ENCODE data around the gene KLRD1. TPM values are rescaled to one million over a fixed set of nuclear protein-coding genes. Genes with fewer than 3 reads are reported as not detected.
"Not testable (repeated sequence)": the region's sequence is repeated elsewhere in the genome, so short reads cannot be mapped to it uniquely, and the experiment has no call there.

KLRD1 gene
- total RNA-seq, 1 experiment from 2014 or later: not detected

DNA sequence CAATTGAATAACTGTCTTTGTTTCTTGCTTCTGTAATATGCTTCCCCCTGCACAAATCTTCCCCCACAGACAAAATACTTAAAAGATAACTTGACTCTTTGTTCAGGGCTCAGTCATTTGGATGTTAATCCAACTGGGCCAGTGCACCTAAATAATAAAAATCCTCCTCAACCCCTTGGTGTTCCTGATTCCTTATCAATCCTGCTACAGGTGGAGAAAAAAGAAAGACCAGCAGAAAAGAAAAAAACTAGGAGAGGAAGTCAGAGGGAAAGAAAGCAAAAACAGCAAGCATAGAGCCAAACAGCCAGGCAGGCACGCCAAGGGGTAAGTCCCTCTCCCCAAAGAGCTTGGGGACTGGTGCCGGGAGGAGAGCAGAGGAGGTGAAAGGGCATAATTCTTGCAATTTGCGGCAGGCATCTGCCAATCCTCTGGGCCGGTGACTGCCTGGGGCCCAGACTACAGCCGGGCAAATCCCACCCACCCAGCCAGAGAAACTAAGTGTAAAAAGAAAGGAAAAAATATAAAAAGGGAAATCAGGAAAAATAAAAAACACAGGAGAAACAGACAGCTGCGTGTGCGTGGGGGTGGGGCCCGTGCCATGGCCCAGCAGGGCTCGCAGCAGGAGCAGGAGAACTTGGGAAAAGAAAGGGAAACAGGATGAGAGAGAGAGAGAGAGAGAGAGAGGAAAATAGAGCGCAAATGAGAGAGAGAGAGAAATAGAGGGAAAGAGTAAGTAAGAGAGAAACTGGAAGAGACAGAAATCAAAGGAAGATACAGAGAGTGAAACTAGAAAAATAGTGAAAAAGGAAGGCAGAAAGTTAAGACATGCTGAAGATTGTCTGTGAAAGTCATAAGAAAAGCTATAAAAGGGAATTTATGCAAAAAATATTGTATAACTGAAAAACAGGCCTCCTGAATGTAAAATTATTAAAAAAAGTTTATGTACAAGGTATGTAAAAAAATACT is 60.8 kb downstream of the KLRD1 start:
- DNase-seq (ENCODE audit: low spot score): no peak

DNA sequence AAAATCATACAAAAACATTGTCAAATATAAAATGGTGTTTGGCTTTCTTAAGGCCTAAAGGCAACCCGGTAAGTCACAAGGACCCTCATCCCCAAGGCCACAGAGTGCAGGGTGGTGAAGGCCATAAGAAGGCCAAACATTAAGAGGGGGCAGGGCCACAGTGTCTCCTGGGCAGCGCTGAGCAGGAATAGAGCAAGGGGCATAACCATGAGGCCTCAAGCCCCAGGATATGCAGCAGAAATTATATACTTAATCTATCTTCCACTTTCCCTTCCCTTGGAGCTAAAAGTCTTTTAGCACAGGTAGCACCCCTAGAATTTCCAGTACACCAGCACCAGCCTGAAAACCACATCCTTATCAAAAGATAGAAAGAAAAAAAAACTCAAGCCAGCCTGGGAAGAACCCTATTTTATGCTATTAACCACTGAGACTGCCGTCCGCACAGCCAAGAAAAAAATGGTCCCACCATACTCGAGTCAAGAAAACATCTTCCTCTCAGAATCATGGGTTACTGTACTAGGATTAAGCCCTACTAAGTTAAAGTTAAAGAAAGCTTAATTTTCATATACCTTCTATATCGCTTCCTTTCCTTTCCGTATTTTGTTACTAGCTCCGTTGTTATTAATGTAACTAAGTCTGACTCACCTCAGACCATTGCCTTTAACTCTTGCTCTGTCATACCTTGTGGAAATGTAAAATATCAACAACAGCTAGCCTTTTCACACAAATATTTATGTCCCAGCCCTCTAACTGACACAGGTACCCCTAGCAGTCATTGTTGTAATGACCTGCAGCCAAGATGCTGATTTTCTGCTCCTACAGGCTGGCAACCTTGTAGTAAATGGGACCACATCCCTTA is 62.1 kb downstream of the KLRD1 start:
- no peak for DNase-seq (ENCODE audit: low spot score)

DNA sequence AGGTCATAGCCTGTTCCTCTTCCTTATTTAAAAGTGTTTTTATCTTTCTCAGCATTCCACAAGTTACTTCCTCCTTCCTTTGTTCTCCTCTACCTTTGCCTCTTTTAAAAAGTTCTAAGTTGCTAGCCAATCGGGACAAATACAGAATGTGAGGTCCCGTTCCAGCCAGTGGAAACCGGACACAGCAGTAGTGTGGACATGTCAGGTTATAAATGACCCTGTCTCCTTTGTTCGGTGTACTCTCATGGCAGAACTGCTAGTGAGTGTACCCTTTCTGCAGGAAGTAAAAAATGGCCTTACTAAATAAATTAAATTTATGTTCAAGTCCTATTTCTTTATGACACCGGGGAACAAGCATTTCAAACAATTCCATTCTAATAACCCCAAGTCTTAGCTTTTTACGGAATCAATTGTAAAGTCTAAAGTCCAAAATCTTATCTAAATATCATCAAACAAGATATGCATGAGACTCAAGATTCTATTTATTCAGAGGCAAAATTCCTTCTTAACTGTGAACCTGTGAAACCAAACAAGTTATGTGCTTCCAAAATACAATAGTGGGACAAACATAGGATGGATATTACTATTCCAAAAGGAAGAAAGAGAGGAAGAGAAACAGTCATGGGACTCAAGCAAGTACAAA is 64.3 kb downstream of the KLRD1 start:
- DNase-seq (ENCODE audit: low spot score): not testable (repeated sequence)

GRCh38 chr12:10372559-10372958 is 64.9 kb downstream of the KLRD1 start:
- DNase-seq (ENCODE audit: low spot score): no peak

- DNase-seq (ENCODE audit: low spot score): no peak
Measured at GRCh38 chr12:10374624-10375018, 67.0 kb downstream of the KLRD1 start.

- not testable (repeated sequence) for DNase-seq (ENCODE audit: low spot score)
Measured at GRCh38 chr12:10378737-10379136, 71.1 kb downstream of the KLRD1 start.

Other genes starting within 250 kb of the KLRD1 start
- not detected in 2 replicates for gene CLEC1A, start 208.9 kb upstream of the KLRD1 start, total RNA-seq (2014; rRNA removed; shearing (Covaris generic))
- gene CLEC7A, start 177.7 kb upstream of the KLRD1 start, total RNA-seq (2014; rRNA removed; shearing (Covaris generic)): not detected in 2 replicates
- 26.5 and 27.9 TPM in 2 replicates for gene OLR1, start 135.7 kb upstream of the KLRD1 start, total RNA-seq (2014; rRNA removed; shearing (Covaris generic))
- 3.4 and 10.9 TPM in 2 replicates for gene TMEM52B, start 128.8 kb upstream of the KLRD1 start, total RNA-seq (2014; rRNA removed; shearing (Covaris generic))
- gene GABARAPL1, start 95.0 kb upstream of the KLRD1 start, total RNA-seq (2014; rRNA removed; shearing (Covaris generic)): 20.4 and 20.8 TPM in 2 replicates
- not detected in 2 replicates for gene KLRK1, start 82.2 kb downstream of the KLRD1 start, total RNA-seq (2014; rRNA removed; shearing (Covaris generic))
- not detected in 2 replicates for gene KLRC4, start 101.9 kb downstream of the KLRD1 start, total RNA-seq (2014; rRNA removed; shearing (Covaris generic))
- gene KLRC3, start 112.7 kb downstream of the KLRD1 start, total RNA-seq (2014; rRNA removed; shearing (Covaris generic)): not detected in 2 replicates
- gene KLRC2, start 128.1 kb downstream of the KLRD1 start, total RNA-seq (2014; rRNA removed; shearing (Covaris generic)): not detected in 2 replicates
- not detected in 2 replicates for gene KLRC1, start 145.5 kb downstream of the KLRD1 start, total RNA-seq (2014; rRNA removed; shearing (Covaris generic))
- gene EIF2S3B, start 198.0 kb downstream of the KLRD1 start, total RNA-seq (2014; rRNA removed; shearing (Covaris generic)): 17.1 and 27.3 TPM in 2 replicates

Measured in A172 (cell line).